KOPT-K1 (cell line): Measurements from ENCODE around the gene ZBTB3.
"Not testable (repeated sequence)": the region's sequence is repeated elsewhere in the genome, so short reads cannot be mapped to it uniquely, and the experiment has no call there.

Experiments used
- H3K27ac ChIP-seq: fragments of 200-600 bp; sonication (generic); 2 replicates; pipeline ENCODE4 v1.5.1; 2016; ENCODE audit warnings: antibody characterized with exemption, mild to moderate bottlenecking, low read depth, low read length; ENCODE audit not compliant: poor library complexity, severe bottlenecking
- H3K36me3 ChIP-seq: fragments of 200-600 bp; sonication (generic); 2 replicates; pipeline ENCODE4 v1.5.1; 2017; ENCODE audit warnings: antibody characterized with exemption, mild to moderate bottlenecking, low read length, moderate library complexity; ENCODE audit not compliant: insufficient read depth
- H3K9me3 ChIP-seq: fragments of 200-600 bp; sonication (generic); 2 replicates; pipeline ENCODE4 v1.5.1; 2017; ENCODE audit warnings: antibody characterized with exemption, low read length, mild to moderate bottlenecking; ENCODE audit not compliant: insufficient read depth, poor library complexity, severe bottlenecking

Gene ZBTB3

GRCh38 chr11:62712276-62712812 lies 41.6 kb downstream of the ZBTB3 start:
- Histone ChIP-seq H3K27ac (no peak overlapping the region), H3K36me3 (peaks cover 73% of the 10 kb centered on the region), H3K9me3 (no peaks in the 10 kb centered on the region)

GRCh38 chr11:62710001-62710345 lies 44.0 kb downstream of the ZBTB3 start:
- Histone ChIP-seq H3K9me3 (no peaks in the 10 kb centered on the region), H3K27ac (peak overlapping the region; percentile 96), H3K36me3 (peaks cover 49% of the 10 kb centered on the region)

GRCh38 chr11:62709247-62710000 lies 44.5 kb downstream of the ZBTB3 start:
- Histone ChIP-seq H3K9me3 (no peaks in the 10 kb centered on the region), H3K36me3 (peaks cover 43% of the 10 kb centered on the region), H3K27ac (peak overlapping the region; percentile 96)

GRCh38 chr11:62708793-62709192 lies 45.2 kb downstream of the ZBTB3 start:
- peak overlapping the region; percentile 96 for H3K27ac ChIP-seq
- no peaks in the 10 kb centered on the region for H3K9me3 ChIP-seq
- H3K36me3 ChIP-seq = peaks cover 37% of the 10 kb centered on the region

GRCh38 chr11:62708392-62708791 lies 45.6 kb downstream of the ZBTB3 start:
- H3K27ac ChIP-seq = peak overlapping the region; percentile 96
- no peaks in the 10 kb centered on the region for H3K9me3 ChIP-seq
- peaks cover 33% of the 10 kb centered on the region for H3K36me3 ChIP-seq

- Histone ChIP-seq H3K9me3 (no peaks in the 10 kb centered on the region), H3K27ac (peak within 1 kb of the TSS; percentile 96), H3K36me3 (peaks cover 23% of the 10 kb centered on the region)
These were observed 46.6 kb downstream of the ZBTB3 start, which contains the start of the genes BSCL2 and GNG3 for GRCh38 chr11:62707277-62707861. Gene BSCL2, minus strand, starts transcription at chr11:62707424. Its CDS starts 229 bp downstream, at chr11:62707195. Gene GNG3, plus strand, starts transcription at chr11:62707676. Its CDS starts 620 bp downstream, at chr11:62708296.

GRCh38 chr11:62706850-62707247 lies 47.1 kb downstream of the ZBTB3 start:
- H3K36me3 ChIP-seq = peaks cover 18% of the 10 kb centered on the region
- no peak overlapping the region for H3K27ac ChIP-seq
- no peaks in the 10 kb centered on the region for H3K9me3 ChIP-seq

- Histone ChIP-seq H3K9me3 (no peaks in the 10 kb centered on the region), H3K27ac (peak overlapping the region; percentile 90), H3K36me3 (peaks cover 18% of the 10 kb centered on the region)
These were observed 47.8 kb downstream of the ZBTB3 start for GRCh38 chr11:62705880-62706849.

- peaks cover 17% of the 10 kb centered on the region for H3K36me3 ChIP-seq
- H3K9me3 ChIP-seq = no peaks in the 10 kb centered on the region
- H3K27ac ChIP-seq = peak overlapping the region; percentile 90
These were observed 48.5 kb downstream of the ZBTB3 start for GRCh38 chr11:62705413-62705812.

GRCh38 chr11:62703921-62704320 lies 50.0 kb downstream of the ZBTB3 start:
- not testable (repeated sequence) for H3K9me3 ChIP-seq, H3K27ac ChIP-seq
- H3K36me3 ChIP-seq = peaks cover 19% of the 10 kb centered on the region; the same call in 1 of the 2 replicates

- Histone ChIP-seq H3K36me3 (peaks cover 19% of the 10 kb centered on the region; the same call in 1 of the 2 replicates), H3K9me3 (no peaks in the 10 kb centered on the region), H3K27ac (no peak overlapping the region)
These were observed 51.7 kb downstream of the ZBTB3 start for GRCh38 chr11:62702246-62702645.
